Panc1 (cell line): Measurements from ENCODE around the gene KDM3B. TPM values are rescaled to one million over a fixed set of nuclear protein-coding genes. Genes with fewer than 3 reads are reported as not detected.

Experiments used
- ATAC-seq: fragments of 200-7000 bp; cut with Tn5 transposase; 2 replicates; pipeline ENCODE4 v1.9.1; 2020; ENCODE audit warnings: mild to moderate bottlenecking, moderate library complexity
- BruUV-seq: library from RNA; stranded (reverse); fragments of 400-500 nt; replicated peaks from 2 replicates; lab custom pipeline; 2021; lab: Mats Ljungman, UMichigan
- CTCF ChIA-PET: fragments of 300-600 bp; sonication (Branson Sonifier 250); formaldehyde crosslinking; loops from one replicate; lab custom pipeline; 2022; ENCODE audit warnings: antibody characterized with exemption; lab: Charles Lee
- POLR2A ChIA-PET: fragments of 300-600 bp; sonication (Branson Sonifier 250); formaldehyde crosslinking; loops from one replicate; lab custom pipeline; 2022; ENCODE audit warnings: antibody characterized with exemption; lab: Charles Lee
- DNase-seq: peaks from one replicate; pipeline ENCODE4 v3.0.0-alpha.2; 2010; ENCODE audit warnings: low read depth, low spot score
- H3K27ac ChIP-seq: 2 replicates; pipeline ENCODE4 v1.5.1; 2011; ENCODE audit warnings: mild to moderate bottlenecking, low read length, inconsistent platforms
- H3K27me3 ChIP-seq: fragments of 200-500 bp; sonication (Bioruptor generic); 2 replicates; pipeline ENCODE4 v1.6.0; 2014; ENCODE audit warnings: low read length, inconsistent platforms; ENCODE audit not compliant: control insufficient read depth, insufficient read depth
- H3K36me3 ChIP-seq: fragments of 200-500 bp; sonication (Bioruptor generic); 2 replicates; pipeline ENCODE4 v1.5.1; 2014; ENCODE audit warnings: inconsistent platforms, mild to moderate bottlenecking, low read length, moderate library complexity; ENCODE audit not compliant: control insufficient read depth, insufficient read depth
- H3K4me1 ChIP-seq: 2 replicates; pipeline ENCODE4 v1.5.1; 2011; ENCODE audit warnings: inconsistent platforms, mild to moderate bottlenecking, low read length, moderate library complexity; ENCODE audit not compliant: control insufficient read depth, insufficient read depth
- H3K4me3 ChIP-seq, 2 experiments: 2 replicates each; pipeline ENCODE4 v1.5.1; 2011 to 2012; ENCODE audit warnings: low read depth in 2 of 2, low read length in 2 of 2, mild to moderate bottlenecking in 2 of 2, inconsistent platforms in 1 of 2, moderate library complexity in 1 of 2
- H3K9me3 ChIP-seq: fragments of 200-500 bp; sonication (Bioruptor generic); 2 replicates; pipeline ENCODE4 v1.5.1; 2014; ENCODE audit warnings: low read depth, mild to moderate bottlenecking, inconsistent platforms, low read length, moderate library complexity; ENCODE audit not compliant: control insufficient read depth, insufficient read depth
- CTCF ChIP-seq: fragments of 450-650 bp; IDR thresholded peaks from 2 replicates; pipeline ENCODE4 v1.5.1; 2017; ENCODE audit warnings: mild to moderate bottlenecking
- POLR2AphosphoS5 ChIP-seq: IDR thresholded peaks from 2 replicates; pipeline ENCODE4 v1.6.1; 2012; ENCODE audit warnings: mild to moderate bottlenecking, low read depth, low read length, moderate library complexity
- REST ChIP-seq, 2 experiments: IDR thresholded peaks; 2 replicates each; pipeline ENCODE4 v1.6.1; 2011 to 2012; ENCODE audit warnings: low read depth in 2 of 2, control low read depth in 1 of 2, low read length in 1 of 2, mild to moderate bottlenecking in 1 of 2, moderate library complexity in 1 of 2; ENCODE audit not compliant: insufficient read depth in 1 of 2
- SIN3A ChIP-seq: IDR thresholded peaks from 2 replicates; pipeline ENCODE4 v1.6.1; 2012; ENCODE audit warnings: low read depth, mild to moderate bottlenecking, low read length, moderate library complexity, borderline replicate concordance; ENCODE audit not compliant: insufficient read depth
- TCF7L2 ChIP-seq: IDR thresholded peaks from 2 replicates; pipeline ENCODE4 v1.6.1; 2011; ENCODE audit warnings: mild to moderate bottlenecking, low read depth, low read length, inconsistent platforms
- in situ Hi-C: cut with HindIII; loops from 2 replicates; pipeline ENCODE4 v1.10.0; 2016; ENCODE audit warnings: low sequenced_read_pairs, low pct_unique_long_range_greater_than_20kb
- intact Hi-C: fragments of 100-400 bp; cut with micrococcal nuclease; formaldehyde crosslinking; loops from one replicate; pipeline ENCODE4 v1.10.0; 2022; ENCODE audit not compliant: unreplicated experiment
- total RNA-seq: library from RNA; stranded (reverse); gene quantifications from one replicate; pipeline ENCODE4 v1.2.1, GENCODE V29; 2021; ENCODE audit not compliant: unreplicated experiment

The KDM3B gene
- total RNA-seq, 1 experiment from 2014 or later, result 65.0 TPM

GRCh38 chr5:138444078-138444773 is 91.7 kb downstream of the KDM3B start:
- no peak overlapping the region for H3K27ac ChIP-seq
- H3K27me3 ChIP-seq, result no peaks in the 10 kb centered on the region
- H3K4me3 ChIP-seq, result no peak overlapping the region
- POLR2A ChIA-PET, result interaction anchor here (0.7 kb wide), 1 partner anchor 14 kb away, joined by 4 read pairs; no protein-coding TSS in a partner anchor
- ATAC-seq (no peak; the same call in 1 of the 2 replicates), DNase-seq (no peak)
- TF ChIP-seq POLR2AphosphoS5, result no peak
- no peak for TF ChIP-seq CTCF
- TF ChIP-seq SIN3A, result no peak
- no peak for TF ChIP-seq REST (IDR thresholded peaks at IDR 0.05; ENCODE audit: insufficient read depth in 1 of 2, low read depth in 2 of 2, low read length in 1 of 2)
- TF ChIP-seq TCF7L2, result no peak
- no TSS peak for BruUV-seq
- CTCF ChIA-PET, result no interaction called here
- no peaks in the 10 kb centered on the region for H3K36me3 ChIP-seq
- in situ Hi-C loops (no loop called here), intact Hi-C loops (no loop called here)
- H3K4me1 ChIP-seq, result no peaks in the 10 kb centered on the region; the same call in 1 of the 2 replicates
- no peaks in the 10 kb centered on the region for H3K9me3 ChIP-seq

- no peak overlapping the region for H3K27ac ChIP-seq
- no peaks in the 10 kb centered on the region for H3K27me3 ChIP-seq
- H3K4me3 ChIP-seq, result no peak overlapping the region
- no TSS peak for BruUV-seq
- in situ Hi-C loops, result no loop called here
- no peaks in the 10 kb centered on the region for H3K36me3 ChIP-seq
- POLR2A ChIA-PET, result interaction anchor here (0.6 to 0.7 kb wide), 2 partner anchors 14 to 98 kb away, joined by 3 to 4 read pairs; partner anchors contain the start of gene ETF1
- DNase-seq (no peak), ATAC-seq (peak; percentile 30)
- CTCF ChIA-PET, result no interaction called here
- no peaks in the 10 kb centered on the region; the same call in 1 of the 2 replicates for H3K4me1 ChIP-seq
- intact Hi-C loops, result no loop called here
- H3K9me3 ChIP-seq, result no peaks in the 10 kb centered on the region
- no peak for TF ChIP-seq TCF7L2
- TF ChIP-seq SIN3A, result no peak
- no peak for TF ChIP-seq POLR2AphosphoS5
- no peak for TF ChIP-seq CTCF
- no peak for TF ChIP-seq REST (IDR thresholded peaks at IDR 0.05; ENCODE audit: insufficient read depth in 1 of 2, low read depth in 2 of 2, low read length in 1 of 2)
Observed at GRCh38 chr5:138444774-138445546, 92.5 kb downstream of the KDM3B start.
